NK-92 (cell line): ENCODE data around the gene MYEOV.

ENCODE experiments used
- DNase-seq: peaks from one replicate; lab custom pipeline; 2025; ENCODE audit not compliant: unreplicated experiment; lab: John Stamatoyannopoulos, UW

The MYEOV gene

DNA sequence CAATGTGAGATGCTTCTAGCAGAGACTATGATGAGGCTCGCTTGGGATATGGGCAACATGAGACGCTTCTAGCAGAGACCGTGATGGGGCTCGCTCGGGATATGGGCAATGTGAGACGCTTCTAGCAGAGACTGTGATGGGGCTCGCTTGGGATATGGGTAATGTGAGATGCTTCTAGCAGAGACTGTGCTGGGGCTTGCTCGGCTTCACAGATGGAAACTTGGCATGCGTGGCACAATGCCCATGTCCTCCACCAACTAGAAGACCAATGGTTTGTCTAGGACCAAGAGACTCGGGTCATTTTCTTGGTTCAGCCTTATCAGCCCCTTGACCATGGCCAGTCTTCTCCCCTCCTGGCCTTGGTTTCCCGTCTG is 7.1 kb downstream of the MYEOV start:
- DNase-seq = no peak

- no peak for DNase-seq
Observed at GRCh38 chr11:69301455-69302401, 7.8 kb downstream of the MYEOV start.

GRCh38 chr11:69302447-69303020 is 8.6 kb downstream of the MYEOV start:
- no peak for DNase-seq

DNA sequence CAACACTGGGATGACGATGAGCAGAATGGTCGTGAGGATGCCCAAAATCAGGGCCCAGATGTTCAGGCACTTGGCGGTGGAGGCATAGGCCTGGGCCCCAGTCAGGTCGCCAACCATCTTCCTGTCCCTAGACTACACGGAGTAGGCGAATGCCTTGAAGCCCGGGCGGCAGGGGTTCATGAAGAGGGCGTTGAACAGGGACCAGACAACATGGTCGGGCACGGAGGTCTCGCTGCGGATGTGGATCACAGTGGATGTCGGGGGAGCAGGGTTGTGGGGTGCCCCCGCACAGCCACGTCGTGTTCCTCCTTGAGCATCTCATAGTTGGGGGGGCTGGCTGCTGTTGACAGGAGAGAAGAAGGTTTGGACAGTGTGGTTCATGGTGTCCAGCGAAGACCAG is 9.5 kb downstream of the MYEOV start:
- no peak for DNase-seq

DNA sequence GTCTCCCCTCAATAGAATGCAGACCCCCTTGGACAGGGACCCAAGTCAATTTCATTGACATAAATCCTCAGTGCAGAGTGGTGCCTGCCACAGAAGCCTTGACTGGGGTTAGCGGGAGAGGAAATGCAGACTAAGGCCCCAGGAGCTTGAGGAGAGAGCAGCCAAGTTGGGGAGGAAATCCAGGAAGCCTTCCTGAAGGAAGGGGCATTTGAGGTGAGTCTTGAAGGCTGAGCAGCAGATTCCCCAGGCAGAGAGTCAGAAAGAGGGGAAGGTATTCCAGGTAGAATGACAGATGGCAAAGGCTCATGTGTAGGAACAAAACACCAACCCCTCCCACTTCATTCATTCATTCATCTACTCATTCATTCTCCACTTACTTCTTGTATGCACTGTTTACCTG is 10.3 kb downstream of the MYEOV start:
- DNase-seq = no peak

DNA sequence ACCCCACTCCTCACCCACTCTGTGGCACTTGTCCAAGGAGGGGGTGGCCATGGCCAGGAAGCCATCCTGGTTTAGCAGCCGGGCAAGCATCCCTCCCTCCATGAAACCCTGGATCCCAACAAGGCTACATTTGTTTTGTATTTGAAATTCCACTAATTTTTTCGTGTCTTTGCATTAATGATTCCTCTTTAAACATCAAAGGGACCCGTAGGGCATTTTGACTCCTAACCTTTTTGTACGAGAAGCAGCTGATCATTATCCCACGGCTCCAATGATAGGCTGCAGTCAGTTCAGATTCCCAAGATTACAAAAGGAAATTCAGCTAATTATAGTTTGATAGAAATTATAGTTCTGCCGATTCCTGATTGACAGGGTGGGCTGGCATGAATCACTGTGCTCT is 10.7 kb downstream of the MYEOV start:
- no peak for DNase-seq

DNA sequence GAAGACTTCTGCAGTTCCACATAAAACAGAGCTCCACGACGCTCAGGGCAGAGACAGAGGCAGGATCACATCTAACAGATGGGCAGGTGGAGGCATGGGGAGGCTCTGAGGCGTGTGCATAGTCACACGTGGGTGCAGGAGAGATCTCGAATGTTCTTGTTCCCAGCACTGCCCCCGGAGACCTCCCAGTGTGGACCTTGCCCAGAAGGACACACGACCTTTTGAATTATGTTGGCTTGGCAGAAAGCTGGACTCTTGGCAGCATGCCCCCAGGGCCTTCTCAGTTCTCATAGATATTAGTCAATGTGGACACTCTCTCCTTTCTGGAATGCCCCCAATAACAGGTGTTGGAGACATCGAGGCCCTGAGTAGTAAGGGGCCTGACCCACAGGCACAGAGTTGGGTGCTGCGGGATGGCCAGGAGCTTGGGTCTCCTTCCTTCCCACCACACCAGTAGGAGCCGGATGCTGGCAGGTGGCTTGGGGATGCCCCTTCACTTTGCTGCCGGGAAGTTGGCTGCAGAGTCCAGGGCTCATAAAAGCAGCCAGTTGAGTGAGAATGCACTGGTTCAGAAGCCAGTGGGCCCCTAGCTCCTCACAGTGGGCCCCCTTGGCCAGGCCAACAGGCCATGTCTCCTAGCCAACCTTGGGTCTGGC is 12.1 kb downstream of the MYEOV start:
- DNase-seq = no peak

DNA sequence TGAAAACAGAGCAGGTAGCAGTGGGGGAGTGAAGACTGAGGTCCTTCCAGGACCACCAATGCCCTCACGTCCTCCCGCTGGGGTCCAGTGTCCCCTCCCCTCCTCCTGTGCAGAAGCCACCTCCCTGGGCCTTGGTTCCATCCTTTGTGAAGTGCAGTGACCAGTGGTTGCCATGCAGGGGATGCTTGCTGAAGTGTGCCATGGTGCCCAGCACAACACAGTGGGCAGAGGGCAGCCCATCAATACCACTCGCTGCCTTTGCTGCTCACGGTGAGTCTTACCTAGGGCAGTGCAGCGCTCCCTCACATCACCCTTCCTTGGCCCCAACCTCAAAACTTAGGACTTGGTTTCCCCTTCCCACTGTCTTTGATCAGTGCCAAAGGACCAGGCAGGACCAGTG is 12.9 kb downstream of the MYEOV start:
- no peak for DNase-seq

DNA sequence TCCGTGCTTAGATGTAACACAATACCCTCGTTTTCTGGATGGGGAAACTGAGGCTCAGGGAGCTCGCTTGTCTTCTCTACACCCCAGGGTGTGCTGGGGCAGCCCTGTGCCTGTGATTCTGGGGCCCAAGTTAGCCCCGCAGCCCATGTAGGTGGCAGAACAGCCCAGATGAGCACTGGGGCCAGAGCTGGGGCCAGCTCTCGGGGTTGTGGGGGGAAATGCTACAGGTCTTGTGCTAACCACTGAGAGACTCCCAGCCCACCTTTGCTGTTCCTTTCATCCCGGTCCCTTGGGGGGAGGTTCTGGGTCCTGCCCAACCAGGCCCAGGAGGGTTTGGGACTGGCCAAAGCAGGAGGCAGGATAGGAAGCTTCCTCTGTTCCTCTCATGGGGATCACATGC is 13.5 kb downstream of the MYEOV start:
- DNase-seq = no peak

- DNase-seq = no peak
Observed at GRCh38 chr11:69307871-69308431, 14.0 kb downstream of the MYEOV start.

DNA sequence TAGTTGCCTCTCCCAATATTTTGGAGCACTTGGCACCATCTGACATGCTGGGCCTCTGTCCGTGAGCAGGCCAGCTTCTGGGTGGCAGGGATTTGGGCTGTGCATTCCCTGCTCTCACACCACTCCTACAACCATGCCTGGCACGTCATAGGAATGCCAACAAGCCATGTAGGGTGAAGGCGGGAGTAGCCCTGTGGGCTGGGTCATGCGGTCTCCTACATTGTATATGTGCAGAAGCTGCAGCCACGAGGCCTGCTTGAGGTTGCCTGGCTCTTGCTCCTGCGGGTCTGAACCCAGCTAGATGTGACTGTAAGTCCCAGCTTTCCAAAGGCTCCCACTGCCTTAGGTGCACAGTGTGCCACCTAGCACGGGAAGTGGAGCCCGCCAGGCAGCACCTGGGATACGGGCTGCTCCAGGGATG is 14.5 kb downstream of the MYEOV start:
- no peak for DNase-seq

DNA sequence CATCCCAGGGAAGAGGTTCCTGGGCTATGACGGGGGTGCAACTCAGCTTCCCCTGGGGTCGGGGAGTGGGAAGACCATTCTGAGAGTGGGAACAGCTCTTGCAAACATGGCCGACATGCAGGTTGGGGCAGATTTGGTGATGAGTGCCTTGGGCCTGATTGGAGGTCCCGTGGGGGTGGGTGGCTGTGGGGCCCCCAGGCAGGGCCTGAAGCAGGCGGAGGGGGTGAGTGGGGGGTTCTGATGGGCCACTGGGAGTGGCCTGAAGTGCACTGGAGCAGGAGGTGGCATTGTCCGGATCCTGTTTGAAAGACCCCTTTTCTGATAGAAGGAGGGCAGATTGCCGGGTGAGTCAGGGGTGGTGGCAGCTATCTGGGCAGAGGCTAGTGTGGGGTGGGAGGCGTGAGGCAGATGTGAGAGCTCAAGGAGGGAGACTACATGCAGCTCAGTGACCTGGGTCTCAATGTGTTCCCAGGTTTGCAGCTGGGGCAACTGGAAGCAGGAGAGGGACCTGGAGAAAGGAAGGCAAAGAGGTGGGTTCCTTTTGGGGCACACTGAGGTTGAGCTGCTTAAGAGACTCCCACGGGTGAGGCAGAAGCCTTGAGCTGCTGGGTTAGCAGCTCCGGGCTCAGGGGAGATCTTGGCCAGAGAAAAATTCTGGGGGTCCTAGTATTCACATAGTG is 15.1 kb downstream of the MYEOV start:
- DNase-seq = no peak

DNA sequence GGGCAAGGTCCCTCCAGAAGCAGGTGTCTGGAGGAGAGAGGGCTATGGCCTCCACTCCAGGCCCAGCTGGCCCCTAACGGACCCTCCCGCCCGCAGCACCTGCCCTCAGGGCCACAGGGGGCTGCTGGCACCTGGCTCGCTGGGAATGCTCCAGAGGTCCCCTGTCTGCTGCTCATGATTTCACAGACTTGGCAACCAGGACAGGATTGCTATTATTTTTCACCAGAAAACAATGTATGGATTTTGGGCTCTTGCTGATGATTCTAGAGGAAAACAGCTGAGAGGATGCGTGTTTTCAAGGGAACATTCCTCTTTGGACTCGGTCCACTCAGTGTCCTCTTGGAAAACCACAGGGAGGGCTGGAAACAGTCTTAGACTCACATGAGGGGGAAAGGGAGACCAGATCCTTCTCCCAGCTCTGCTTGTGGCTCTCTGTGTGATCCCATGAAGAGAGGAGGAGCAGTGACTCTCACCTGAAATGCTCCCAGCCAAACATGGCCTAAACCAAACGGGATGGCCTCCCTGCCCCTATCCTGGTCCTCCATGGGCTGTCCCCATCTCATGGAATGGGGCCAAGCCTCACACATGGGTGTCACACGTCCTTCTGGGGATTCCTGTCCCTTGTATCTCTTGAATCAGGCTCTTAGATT is 15.8 kb downstream of the MYEOV start:
- DNase-seq = no peak

DNA sequence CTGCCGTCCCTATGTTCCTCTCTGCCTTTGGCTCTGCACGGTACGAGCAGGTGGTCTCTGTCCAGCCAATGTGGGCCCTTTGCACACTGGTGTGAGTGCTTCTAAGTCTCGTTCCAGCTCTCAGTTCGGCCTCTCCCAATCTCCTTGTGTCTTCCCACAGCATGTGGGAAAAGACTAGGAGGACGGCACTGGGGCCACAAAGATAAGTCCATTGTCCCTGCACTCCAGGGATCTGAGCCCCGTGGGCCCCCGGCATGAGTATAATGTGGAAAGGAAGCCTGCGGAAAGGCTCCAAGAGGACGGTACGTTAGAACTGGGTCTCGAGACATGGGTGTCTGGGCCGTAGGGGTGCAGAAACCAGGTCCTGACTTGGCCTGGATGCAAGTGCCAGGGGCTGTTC is 16.4 kb downstream of the MYEOV start:
- no peak for DNase-seq

- DNase-seq = no peak
Observed at GRCh38 chr11:69310934-69311766, 17.2 kb downstream of the MYEOV start.

- no peak for DNase-seq
Observed at GRCh38 chr11:69311767-69312385, 17.9 kb downstream of the MYEOV start.

DNA sequence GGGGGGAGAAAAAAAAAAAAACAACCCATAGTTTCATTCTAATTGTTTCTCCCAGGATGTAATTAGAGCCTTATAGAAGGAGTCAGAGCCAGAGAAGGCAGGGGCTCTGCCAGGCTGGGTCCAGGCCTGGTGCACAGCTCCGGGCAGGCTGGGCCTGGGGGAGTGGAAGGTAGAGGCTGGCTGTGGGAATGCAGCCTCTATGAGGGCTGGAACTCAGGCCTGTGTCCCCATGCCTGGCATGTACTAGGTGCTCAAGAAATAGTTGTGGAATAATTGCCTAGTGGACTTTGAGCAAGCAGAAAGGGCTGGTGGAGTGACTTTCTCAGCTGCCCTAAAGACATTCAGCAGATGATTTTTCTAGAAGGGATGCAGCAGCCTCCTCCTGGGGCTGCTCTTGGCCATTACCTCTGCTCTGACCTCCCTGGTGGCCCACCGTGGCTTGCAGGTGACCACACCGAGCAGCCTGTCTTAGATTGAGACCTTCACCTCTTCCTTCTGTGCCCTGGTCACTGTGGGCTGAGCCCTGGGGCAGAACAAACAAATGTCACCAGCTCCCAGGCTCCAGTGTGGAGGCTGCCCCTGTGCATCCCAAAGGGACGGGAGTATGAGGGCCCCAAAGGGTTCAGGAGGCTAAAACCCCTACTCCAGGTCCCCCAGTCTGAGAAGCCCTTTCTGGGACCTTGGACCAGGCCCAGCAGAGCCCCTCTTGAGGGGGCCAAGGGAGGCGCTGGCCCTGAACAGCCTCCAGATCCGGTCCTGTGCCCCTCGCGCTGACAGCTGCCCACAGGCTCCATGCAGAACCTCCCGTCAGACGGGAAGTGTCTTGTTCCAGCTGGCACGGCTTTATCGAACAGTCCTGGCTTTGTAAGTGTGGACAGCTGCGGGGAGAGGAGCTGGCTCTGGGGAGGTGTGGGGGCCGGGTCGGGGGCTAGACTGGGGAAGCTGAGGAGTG is 18.8 kb downstream of the MYEOV start:
- DNase-seq = no peak

DNA sequence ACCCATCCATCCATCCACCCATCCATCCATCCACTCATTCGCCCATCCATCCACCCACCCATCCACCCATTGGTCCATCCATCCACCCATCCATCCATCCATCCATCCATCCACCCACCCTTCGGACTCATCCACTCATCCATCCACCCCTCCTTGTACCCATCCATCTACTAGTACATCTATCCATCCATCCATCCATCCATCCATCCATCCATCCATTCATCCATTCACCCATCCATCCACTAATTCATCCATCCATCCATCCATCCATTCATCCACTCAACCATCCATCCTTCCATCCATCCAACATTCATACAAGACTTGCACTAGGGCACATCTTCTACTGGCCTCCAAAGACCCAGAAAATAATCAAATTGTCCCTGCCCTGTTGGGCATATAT is 20.0 kb downstream of the MYEOV start:
- DNase-seq = no peak
